HG03025 (cell line): Measurements from ENCODE around the gene PTPN9.
A peak's percentile ranks its signal among the peaks of the same experiment; 100 is the strongest.
"Not testable (repeated sequence)": the region's sequence is repeated elsewhere in the genome, so short reads cannot be mapped to it uniquely, and the experiment has no call there.

Experiments
- ATAC-seq: cut with Tn5 transposase; IDR thresholded peaks from one replicate; pipeline ENCODE4 v1.9.1; 2021; ENCODE audit warnings: mild to moderate bottlenecking, moderate library complexity; ENCODE audit not compliant: unreplicated experiment, low FRiP score

PTPN9 gene

DNA sequence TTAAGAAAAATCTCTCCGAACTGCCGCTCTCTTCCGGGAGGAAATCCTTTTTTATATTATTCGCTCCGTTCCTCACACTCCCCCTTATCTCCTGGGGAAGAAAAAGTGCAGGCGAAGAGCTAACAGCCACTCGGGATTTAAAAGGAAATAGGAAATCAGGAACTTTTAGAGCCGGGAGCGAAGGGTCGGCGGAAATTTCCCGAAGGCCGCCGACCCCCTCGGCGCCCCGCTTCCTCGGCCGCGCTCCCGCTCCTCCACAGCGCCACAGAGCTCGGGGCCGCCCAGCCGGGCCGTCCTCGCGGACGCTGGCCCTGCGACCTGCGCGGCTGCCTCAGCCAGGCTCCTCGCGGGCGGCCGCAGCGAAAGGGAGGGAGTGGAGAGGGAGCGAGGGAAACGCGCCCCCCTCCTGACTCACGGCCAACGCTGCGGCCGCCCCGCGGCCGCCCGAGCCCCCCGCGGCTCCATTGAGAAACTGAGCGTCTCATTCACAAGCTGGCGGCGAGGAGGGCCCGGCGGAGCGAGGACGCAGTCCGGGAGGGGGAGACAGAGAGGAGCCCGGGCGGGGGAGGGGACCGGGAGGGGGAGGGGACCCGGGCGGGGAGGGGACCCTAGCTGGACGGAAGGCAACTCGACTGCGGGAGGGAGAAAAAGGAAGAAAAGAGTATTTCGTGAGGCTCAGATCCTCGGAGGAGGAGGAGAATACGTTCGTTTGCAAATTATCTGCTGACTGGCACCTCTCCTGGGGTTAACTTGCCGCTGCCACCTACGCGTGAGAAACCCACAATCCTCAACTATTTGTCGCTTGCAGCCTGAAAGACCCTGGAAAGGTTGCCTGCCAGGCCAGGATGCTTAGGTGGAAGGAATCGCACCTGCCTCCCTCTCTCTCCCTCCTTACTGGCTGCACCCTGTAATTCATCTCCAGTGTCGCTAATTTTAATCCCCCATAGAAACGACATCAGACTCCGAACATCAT lies at the start of gene PTPN9:
Gene PTPN9, minus strand, starts transcription at position 368 of the 973 bp plus-strand sequence. CDS start 539 bp downstream, outside the sequence.
- peak; percentile 45 for ATAC-seq

DNA sequence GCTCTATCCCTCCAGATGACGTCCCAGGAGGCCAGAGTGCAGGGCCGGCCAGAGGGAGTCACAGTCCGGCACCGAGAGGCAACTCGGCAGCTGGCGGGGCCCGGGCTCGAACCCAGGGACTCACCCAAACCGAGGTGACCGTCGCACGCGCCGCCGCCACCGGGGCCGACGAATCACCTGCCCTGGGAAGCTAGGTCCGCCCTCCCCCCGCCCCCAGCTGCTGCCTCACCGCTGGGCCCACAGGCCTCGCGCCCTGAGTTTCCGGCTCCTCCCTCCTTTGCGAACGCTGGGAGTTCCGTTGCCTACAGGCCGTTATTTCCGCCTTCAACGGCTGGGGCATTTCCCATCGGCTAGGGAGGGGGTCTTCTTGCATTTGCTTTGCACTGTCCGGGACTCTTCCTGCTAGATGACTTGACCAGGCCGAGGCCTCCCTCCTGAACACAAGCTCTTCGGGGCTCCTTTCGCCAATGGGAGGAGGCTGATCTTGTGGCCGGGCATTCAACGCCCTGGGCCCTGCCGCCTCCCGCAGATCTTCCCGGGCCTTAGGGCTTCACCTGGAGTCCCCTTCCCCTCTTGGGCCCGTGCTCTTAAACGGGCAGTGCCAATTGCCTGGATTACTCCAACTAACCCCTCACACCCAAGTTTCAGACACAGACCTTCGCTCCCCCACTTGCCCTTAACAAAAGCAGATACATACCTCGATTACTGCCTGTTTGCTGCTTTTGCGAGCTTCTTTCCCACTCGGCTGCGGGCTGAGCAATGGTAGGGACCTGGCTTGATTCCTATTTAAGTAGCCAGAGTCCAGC lies 46.6 kb upstream of the PTPN9 start, which contains the start of gene SNUPN:
Gene SNUPN, minus strand, starts transcription at position 184 of the 806 bp plus-strand sequence. CDS start 4,674 bp downstream, outside the sequence.
- ATAC-seq: peak; percentile 67

DNA sequence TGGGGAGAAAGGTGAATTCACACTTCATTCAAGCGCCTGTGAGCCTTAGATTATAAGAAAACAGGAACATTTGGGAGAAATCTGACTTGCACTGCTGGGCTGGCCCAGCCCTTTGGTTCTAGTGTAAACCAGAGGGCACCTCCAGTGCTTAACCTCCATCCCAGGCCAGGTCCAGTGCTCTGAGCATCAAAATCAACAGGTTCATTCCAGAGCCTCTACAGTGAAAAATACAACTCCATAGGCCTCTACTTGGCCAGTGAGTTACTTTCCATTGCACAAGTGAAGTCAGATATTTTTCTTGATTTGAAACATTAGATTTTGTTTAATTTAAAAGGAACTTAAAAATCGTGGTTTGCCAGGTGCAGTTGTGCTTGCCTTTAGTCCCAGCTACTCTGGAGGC lies 43.4 kb upstream of the PTPN9 start:
- ATAC-seq: no peak

DNA sequence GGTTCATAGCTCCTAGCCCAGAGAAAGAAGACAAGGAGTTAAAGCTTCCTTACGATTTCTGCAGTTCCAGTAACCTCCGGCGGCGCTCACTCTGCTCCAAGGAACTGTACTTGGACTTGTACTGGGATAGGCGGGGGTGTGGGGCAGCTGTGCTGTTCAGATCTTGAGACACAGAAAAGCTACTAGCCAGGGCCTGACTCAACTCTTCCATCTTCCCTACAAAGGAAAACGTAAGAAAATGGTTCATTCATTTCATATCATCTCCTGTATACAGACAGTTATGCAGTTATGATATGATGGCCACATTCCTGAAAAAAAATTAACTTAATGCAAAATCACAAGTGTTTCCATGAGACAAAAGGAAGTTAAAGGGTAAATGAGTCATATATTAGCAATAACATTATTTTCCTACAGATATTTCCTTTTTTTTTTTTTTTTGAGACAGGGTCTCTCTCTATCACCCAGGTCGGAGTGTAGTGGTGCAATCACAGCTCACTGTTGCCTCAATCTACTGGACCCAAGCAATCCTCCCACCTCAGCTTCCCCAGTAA lies 41.8 kb upstream of the PTPN9 start:
- no peak for ATAC-seq

DNA sequence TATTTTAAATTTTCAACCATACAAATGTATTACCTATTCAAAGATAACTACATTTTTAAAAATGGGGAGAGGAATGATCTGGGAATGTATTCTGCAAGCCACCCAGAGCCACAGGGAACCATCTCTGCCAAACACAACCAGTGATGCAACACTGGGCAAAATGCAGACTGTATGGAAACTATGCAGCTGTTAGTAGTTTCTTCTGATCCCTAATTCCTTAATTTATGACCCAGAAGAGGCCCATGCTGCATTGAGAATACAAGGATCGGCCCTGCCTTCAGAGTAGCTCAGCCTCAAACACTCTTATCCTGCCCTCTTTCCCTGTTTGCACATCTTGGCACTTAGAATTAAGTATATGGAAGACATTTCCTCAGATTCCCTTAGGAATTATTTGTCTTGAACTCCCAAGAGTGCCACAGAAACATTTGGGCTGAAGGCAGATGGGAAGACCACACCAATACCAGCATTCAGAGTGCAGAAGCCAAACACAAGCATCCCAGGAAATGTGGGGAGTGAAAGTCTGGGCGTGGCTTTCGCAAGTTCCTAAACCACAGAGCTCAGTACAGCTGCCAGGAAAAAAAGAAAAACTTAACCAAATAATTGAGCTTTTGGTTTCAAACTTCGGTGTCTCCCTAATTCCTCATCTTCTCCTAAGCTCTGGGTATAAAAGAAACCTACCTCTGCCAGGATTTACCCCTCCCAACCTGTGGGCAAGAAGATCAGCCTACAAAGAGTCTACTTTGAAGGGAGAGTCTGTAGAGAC lies 41.1 kb upstream of the PTPN9 start:
- no peak for ATAC-seq

DNA sequence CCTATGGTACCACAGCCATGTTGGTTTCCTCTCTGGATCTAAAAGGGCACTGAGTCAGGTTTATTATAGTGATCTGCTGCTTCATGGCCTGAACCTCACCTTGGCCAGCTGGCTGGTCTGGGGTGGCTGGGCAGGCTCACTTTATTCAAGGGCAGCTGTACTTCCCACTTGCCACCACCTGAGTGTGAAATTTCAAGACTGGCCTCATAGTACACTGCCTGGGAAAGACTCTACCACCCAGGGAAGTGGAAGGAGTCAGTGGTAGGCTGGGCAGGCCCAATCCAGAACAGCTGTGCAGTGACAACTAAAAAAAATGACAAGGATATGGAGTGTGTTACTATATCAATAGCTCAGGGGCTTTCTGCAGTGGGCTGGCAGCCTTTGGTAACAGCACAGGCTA lies 37.7 kb upstream of the PTPN9 start:
- no peak for ATAC-seq

DNA sequence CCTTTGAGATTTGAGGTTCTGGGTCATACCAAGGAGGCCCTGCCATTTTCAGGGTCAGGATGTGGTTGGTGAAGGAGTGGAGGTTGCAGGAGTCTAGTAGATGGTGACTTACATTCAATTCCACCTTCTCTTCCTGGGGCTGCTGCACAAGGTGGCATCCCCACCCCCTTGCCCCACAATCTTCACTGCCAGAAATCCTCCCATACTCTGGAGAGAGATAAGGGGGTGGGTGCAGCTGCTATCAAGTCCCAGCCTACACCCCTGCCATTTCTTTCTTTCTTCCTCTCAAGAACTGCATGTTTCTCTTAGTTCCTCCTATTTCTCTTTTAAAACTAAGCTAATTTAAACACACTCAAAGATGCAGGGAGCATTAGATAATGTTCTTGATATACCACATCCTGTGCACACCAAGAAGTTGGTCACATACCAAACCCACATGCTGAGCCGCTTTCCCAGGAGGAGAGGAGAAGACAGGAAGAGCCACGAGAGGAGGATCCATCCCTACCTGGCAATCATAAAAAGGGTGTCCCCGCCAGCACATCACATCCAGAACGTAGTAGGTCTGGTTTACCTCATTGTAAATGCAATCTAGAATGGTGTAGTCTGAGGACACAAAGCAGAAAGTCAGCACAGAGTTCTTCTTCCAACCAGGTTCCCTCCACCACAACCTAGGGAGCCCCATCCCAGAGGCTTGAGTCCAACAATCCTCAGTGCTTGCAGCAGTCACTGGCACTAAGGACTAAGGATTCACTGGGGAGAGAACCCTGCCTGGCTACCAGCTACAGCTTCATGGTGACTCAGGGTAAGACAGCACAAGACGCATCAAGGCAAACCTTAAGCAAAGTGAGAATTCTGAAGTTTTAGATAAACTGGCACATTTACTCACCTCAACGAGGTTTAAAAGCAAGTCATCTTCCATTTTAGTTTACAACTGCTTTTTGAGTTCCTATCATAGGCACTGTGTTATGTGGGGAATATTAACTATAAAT lies 27.9 kb upstream of the PTPN9 start:
- ATAC-seq: no peak

DNA sequence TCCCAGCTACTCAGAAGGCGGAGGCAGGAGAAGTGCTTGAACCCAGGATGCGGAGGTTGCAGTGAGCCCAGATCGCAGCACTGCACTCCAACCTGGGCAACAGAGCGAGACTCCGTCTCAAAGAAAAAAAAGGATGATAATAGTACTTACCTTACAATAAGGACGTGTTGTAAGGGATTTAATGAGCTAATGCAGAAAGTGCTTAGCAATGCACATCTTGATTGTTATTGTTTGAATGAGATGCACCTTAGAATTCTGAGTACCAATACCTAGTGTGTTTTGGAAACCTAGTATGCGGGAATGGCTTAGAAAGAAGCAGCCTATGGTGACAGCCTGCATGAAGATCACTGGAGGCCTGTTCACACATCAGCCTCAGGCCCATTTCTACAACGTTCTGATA lies 26.9 kb upstream of the PTPN9 start:
- ATAC-seq: no peak

DNA sequence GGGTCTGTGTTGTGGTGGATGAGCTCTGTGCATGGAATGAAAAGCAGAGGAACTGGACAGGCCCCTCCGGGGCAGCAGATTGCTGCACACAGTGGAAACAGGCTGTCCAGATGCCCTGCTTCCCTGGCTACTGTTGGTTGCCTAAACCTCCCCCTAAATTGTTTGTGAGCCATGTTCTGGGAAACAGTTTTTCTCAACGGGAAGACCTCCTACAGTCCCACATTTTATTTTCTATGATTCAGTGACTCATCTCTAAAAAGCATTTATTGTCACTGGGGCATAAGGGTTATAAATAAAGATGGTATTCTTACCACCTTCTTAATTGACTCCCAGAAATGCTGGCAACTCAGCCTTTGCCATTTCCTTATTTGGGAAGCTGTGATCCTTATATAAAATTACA lies 20.3 kb upstream of the PTPN9 start:
- no peak for ATAC-seq

DNA sequence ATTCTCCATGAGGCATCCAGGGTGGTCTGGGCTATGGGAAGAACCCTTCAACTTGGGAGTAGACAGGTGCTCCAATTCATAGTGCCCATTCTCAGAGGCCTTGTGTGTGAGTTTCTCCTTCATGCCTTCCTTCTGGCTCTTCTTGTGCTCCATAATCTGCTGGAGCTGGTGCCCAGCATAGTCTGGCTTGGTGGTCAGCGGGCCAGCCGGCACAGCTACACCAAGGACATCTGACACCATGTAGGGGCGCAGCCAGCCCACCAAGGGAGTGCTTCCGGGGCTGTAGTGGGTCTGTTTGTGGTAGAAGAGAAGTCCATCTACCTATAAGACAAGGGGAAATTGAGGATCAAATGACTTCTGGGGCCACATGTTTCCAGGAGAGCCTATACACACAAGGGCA lies 19.2 kb upstream of the PTPN9 start:
- no peak for ATAC-seq

DNA sequence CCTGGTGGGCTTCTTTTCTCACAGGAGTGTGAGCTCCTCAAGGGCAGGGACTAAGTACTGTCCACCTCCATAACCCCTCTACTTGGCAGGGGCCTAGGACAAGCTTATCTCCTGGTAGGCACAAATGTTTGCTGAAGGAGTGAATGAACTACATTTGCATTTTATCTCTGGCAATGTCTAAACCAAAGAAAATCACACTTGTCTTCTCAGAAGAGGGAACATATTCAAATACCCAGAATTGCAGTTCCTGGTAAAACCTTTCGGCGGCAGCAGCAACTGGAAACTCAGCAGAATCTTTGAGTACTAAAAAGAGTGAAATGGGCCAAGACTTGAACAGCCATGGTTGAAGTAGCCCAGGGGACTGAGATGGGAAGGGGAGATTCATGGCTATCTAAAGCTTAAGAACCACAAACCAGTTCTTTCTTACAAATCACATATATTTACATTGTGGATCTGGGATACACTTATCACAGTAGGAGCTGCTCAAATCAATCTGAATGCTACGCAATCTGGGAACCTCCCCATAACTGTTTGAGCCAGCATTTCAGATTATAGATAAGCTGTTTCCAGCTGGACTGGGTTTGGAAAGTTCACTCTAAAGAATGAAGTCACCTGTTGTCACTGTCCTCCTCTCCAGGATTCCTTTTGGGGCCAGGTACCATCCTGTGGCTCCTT lies 18.7 kb upstream of the PTPN9 start:
- ATAC-seq: no peak

DNA sequence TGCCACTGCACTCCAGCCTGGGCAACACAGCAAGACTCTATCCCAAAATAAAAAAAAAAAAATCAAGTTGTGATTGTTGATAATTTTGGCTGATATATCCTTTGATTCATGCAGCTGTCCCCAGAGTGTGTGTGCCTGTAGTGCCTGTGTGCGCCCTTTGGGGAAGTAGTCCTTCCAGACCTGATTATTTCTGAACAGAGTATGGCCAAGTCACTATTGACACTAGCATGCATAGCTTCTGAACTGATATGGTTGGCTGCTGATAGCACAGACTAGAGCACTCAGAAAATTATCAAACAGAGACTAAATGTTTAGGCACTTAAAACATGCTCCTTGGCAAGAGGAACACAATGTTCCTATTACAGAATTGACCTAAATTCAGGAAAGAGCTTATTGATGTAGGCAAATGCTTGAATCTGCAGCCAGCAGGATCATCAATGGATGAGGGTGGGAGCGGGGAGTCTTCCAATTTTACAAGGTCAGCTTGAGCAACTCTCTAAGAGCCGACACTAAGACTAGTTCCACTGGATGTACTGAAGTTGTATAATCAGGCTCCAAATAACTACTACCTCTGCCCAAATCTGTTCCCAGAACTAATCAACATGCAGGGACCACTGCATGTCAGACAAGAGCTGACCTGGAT lies 17.7 kb upstream of the PTPN9 start:
- no peak for ATAC-seq

DNA sequence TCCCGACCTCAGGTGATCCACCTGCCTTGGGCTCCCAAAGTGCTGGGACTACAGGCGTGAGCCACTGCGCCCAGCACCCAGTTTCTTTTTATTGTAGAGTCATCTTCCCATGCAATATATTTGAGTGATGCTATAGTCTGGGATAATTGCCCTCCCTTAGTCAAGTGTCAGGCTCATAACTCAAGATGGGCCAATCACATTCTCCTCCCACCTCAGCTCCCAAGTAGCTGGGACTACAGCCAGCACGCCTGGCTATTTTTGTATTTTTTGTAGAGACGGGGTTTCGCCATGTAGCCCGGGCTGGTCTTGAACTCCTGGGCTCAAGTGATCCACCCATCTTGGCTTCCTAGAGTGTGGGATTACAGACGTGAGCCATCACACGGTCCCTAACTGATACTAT lies 15.2 kb upstream of the PTPN9 start:
- ATAC-seq: no peak

DNA sequence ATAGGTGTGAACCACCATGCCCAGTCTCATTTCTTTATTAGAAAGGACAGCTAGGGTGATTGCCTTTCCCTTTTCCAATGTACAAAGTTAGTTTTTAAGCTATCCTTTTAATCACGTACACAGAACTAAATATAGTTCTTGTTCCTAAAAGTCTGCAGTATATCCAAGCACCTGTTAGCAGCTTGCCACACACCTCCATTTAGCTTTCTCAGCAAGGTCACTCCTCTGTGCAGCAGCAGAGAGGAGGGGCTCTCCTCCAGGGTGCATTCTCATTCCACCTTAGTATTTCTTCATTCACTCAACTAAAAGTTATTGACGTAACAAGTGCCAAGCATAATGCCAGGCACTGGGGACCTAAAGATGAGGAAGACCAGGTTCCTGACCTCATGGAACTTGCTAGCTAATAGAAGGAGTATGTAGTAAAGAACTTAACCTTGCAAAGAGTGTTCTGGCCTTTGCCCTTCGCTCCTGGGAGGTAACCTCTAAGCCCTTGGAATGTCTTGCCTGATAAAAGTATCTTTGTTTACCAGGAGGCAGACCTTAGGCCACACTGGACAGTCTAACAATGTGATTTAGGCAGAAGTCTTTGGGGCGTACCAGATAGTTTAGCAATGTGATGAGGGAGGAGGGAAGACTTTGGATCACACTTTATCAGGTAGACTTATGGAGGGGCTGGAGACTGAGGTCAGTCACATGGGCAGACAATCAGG lies 12.7 kb upstream of the PTPN9 start:
- ATAC-seq: no peak

DNA sequence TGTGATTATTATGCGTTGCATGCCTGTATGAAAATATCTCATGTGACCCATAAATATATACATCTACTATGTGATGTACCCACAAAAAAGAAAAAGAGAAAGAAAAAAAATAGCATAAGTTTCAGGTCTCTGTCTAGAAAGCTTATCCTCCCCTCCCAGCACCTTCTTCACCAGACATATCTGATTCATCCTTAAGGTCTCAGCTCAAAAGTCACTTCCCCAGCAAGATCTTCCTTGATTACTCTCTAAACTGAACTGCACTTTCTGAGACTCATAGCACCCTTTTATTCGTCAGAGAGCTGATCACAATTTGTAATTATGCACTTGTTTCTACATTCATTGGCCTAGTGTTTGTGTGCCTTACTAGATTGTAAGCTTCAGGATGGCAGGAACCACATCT lies 11.1 kb upstream of the PTPN9 start:
- ATAC-seq: no peak

DNA sequence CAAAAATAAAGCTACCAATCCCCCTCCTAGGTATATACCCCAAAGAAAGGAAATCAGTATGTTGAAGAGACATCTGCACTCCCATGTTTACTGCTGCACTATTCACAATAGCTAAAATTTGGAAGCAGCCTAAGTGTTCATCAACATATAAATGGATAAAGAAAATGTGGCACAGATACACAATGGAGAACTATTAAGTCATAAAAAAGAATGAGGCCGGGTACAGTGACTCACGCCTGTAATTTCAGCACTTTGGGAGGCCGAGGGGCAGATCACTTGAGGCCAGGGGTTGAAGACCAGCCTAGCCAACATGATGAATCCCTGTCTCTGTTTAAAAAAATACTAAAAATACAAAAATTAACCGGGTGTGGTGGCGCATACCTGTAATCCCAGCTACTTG lies 10.0 kb upstream of the PTPN9 start:
- no peak for ATAC-seq

DNA sequence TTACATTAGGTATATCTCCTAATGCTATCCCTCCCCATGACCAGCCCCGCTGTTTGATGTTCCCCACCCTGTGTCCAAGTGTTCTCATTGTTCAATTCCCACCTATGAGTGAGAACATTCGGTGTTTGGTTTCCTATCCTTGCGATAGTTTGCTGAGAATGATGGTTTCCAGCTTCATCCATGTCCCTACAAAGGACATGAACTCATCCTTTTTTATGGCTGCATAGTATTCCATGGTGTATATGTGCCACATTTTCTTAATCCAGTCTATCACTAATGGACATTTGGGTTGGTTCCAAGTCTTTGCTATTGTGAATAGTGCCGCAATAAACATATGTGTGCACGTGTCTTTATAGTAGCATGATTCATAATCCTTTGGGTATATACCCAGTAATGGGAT lies 7.3 kb upstream of the PTPN9 start:
- not testable (repeated sequence) for ATAC-seq
